Esophagus (tissue), 2 donors: ENCODE measurements around the gene NECTIN1. TPM values are rescaled to one million over a fixed set of nuclear protein-coding genes. Genes with fewer than 3 reads are reported as not detected.

Experiments
- H3K27ac ChIP-seq, 2 donors: one replicate each; pipeline ENCODE4 v1.5.1; 2013; ENCODE audit warnings: low read depth in 2 of 2, mild to moderate bottlenecking in 2 of 2, inconsistent platforms in 1 of 2, low read length in 1 of 2, moderate library complexity in 1 of 2
- H3K27me3 ChIP-seq, 2 donors: one replicate each; pipeline ENCODE4 v1.6.1; 2013; ENCODE audit warnings: low read length in 2 of 2, control low read depth in 1 of 2, mild to moderate bottlenecking in 1 of 2; ENCODE audit not compliant: insufficient read depth in 2 of 2, control insufficient read depth in 1 of 2
- H3K36me3 ChIP-seq, 2 donors: one replicate each; pipeline ENCODE4 v1.6.1; 2013; ENCODE audit warnings: low read length in 1 of 2; ENCODE audit not compliant: control insufficient read depth in 2 of 2, insufficient read depth in 2 of 2
- H3K4me1 ChIP-seq, 2 donors: one replicate each; pipeline ENCODE4 v1.6.1; 2013; ENCODE audit warnings: low read length in 1 of 2; ENCODE audit not compliant: control insufficient read depth in 2 of 2, insufficient read depth in 2 of 2
- H3K4me3 ChIP-seq, 2 donors: one replicate each; pipeline ENCODE4 v1.5.1; 2013; ENCODE audit warnings: low read length in 2 of 2, mild to moderate bottlenecking in 2 of 2, low read depth in 1 of 2, moderate library complexity in 1 of 2
- H3K9me3 ChIP-seq, 2 donors: one replicate each; pipeline ENCODE4 v1.6.1; 2013; ENCODE audit warnings: mild to moderate bottlenecking in 2 of 2, low read depth in 1 of 2, low read length in 1 of 2, moderate library complexity in 1 of 2; ENCODE audit not compliant: control insufficient read depth in 2 of 2, insufficient read depth in 1 of 2
- WGBS, 2 donors: extraction: QIAGEN DNeasy Blood & Tissue Kit; methylation state at CpG; one replicate each; pipeline ENCODE4 v1.1.7; 2013; 5-methylcytosine and 5-hydroxymethylcytosine counted together
- polyA plus RNA-seq, 2 donors: library from polyadenylated mRNA; stranded (reverse); fragments of 200-250 nt; gene quantifications; one replicate each; pipeline ENCODE4 v1.2.3, GENCODE V29; 2013
- donor health status: healthy with polysubstance abuse.
- donor health status: Bipolar disorder and iron deficiency.

The NECTIN1 gene
- polyA plus RNA-seq, 2 donors = 79.6 to 89.9 TPM

DNA sequence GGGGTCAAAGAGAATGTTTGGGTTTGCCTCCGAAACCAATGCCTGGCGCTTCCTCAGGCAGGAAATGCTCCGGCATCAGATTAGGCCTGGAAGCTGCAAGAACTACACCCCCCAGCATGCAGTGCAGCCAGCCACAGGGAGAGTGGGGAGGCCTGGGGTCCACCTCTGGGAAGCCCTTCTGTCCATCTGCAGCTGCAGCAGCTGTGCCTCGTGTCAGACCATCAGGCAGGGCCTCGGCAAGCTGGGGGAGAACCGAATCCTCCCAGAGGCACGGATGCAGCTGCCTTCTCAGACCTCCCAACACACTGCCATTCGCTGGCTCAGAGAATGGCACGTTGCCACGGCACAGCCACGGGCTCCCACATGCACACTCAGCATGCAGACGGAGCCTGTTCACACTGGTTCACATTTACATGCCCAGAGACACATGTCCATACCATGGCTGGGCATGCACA lies 57.4 kb downstream of the NECTIN1 start:
- H3K9me3 ChIP-seq = peaks cover 0 to 4% of the 10 kb centered on the region in 2 donors
- 35 to 40% methylated on average over 12 of the region's 12 CpGs for WGBS, 2 donors
- H3K36me3 ChIP-seq = peaks cover 10 to 56% of the 10 kb centered on the region in 2 donors
- H3K27ac ChIP-seq = peak overlapping the region; percentile 46 to 77
- H3K27me3 ChIP-seq = no peaks in the 10 kb centered on the region
- H3K4me1 ChIP-seq = peaks cover 8 to 37% of the 10 kb centered on the region in 2 donors
- no peak overlapping the region for H3K4me3 ChIP-seq

DNA sequence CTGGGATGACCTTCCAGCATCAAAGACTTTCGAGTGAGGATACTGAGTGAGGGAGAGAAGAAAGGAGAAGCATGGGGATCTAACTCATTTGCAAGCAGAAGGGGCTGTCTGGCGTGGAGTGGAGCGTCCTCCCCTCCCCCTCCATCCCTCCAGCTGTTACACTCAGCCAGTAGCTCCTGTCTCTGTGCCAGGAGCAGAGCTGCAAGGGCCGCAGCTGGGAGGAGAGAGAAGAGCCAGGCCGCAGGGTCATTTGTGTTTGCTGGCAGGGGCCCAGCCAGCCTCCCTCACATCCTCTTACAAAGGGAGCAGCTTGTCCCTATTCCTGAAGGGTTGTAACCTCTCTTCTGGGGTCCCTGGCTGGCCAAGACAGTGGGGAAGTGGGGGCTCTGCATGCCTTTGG lies 57.9 kb downstream of the NECTIN1 start:
- H3K36me3 ChIP-seq = peaks cover 5 to 53% of the 10 kb centered on the region in 2 donors
- peaks cover 7 to 36% of the 10 kb centered on the region in 2 donors for H3K4me1 ChIP-seq
- peaks cover 0 to 4% of the 10 kb centered on the region in 2 donors for H3K9me3 ChIP-seq
- no peak overlapping the region for H3K4me3 ChIP-seq
- H3K27ac ChIP-seq = peak overlapping the region; percentile 40 to 77
- H3K27me3 ChIP-seq = no peaks in the 10 kb centered on the region
- 38 to 55% methylated on average over 4 to 5 of the region's 5 CpGs for WGBS, 2 donors

DNA sequence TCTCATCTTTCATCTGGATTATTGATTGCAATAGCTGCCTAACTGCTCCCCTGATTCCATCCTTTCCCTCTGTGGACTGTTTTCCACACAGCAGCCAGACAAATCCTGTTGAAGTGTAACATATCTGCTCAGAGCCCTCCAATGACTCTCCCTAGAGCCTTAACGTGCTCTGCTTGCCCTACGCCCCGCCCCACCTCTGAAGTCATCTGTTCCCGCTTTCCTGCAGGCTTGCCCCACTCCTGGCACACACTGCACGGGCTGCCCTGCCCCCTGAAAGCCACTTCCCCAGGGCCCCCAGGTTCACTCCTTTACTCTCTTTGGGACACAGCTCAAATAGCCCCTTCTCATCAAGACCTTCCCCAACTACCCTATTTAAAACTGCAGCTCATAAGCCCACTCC lies 59.5 kb downstream of the NECTIN1 start:
- Histone ChIP-seq H3K27me3 (no peaks in the 10 kb centered on the region), H3K4me3 (no peak overlapping the region), H3K36me3 (peaks cover 0 to 55% of the 10 kb centered on the region in 2 donors), H3K4me1 (peaks cover 7 to 36% of the 10 kb centered on the region in 2 donors), H3K27ac (peak overlapping the region in 1 of 2 donors; percentile 63), H3K9me3 (peaks cover 0 to 4% of the 10 kb centered on the region in 2 donors)
- WGBS, 2 donors = 58 to 68% methylated on average over 5 of the region's 5 CpGs

DNA sequence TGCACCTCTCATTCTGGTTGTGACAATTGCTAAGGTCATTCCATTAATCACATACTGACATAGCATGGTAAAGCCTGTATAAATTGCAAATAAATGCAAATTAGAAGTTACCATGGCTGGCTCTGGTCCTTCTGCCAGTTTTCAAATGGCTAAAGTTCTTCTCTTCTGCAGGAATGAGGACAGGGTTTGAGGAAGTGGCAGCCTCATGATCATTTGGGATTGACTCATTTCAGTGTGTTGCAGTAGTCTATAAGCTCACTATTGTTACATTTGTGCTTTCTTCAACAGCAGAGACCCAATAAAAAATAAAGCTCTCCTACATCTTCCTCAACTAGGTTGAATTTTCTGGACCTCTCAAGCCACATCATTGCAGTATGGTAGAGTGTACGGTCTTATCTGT lies 60.3 kb downstream of the NECTIN1 start:
- peaks cover 0 to 53% of the 10 kb centered on the region in 2 donors for H3K36me3 ChIP-seq
- peaks cover 0 to 4% of the 10 kb centered on the region in 2 donors for H3K9me3 ChIP-seq
- H3K4me1 ChIP-seq = peaks cover 7 to 32% of the 10 kb centered on the region in 2 donors
- 81 to 89% methylated on average over 1 of the region's 1 CpG for WGBS, 2 donors
- no peak overlapping the region for H3K27ac ChIP-seq
- no peak overlapping the region for H3K4me3 ChIP-seq
- no peaks in the 10 kb centered on the region for H3K27me3 ChIP-seq

DNA sequence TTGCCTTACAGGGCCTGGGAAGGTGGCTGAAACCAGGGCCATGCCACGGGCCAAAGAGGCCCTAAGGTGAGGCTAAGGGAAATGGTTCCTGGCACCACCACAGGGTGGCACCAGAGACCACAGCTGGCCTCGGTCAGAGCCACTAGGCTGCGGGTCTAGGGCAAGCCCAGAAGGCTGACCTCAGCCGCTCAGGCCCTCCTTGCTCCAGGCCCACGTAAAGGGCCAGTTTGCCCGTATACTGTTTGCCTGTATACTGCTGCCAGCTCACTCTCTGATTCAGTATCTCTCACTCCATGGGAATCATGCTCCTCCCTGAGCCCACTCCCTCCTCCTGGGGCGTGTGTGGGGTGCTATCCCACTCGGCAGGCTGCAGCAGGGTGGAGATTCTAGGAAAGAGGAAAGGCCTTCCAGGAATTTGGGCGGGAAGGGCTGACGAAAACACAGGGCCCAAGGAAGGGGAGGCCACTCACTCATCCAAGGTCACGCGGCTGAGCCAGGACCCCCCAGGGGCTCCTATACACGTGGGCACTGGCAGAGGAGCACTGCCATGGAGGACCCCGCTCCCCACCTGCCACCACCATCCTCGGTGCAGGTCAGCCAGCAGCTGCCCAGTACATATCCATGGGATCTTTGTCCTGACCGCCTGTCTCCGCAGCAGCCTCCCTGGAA lies 62.4 kb downstream of the NECTIN1 start:
- Histone ChIP-seq H3K27me3 (no peaks in the 10 kb centered on the region), H3K4me1 (peaks cover 4 to 12% of the 10 kb centered on the region in 2 donors), H3K27ac (peak overlapping the region; percentile 5 to 85), H3K4me3 (no peak overlapping the region), H3K9me3 (no peaks in the 10 kb centered on the region), H3K36me3 (peaks cover 0 to 49% of the 10 kb centered on the region in 2 donors)
- 39 to 49% methylated on average over 15 to 17 of the region's 17 CpGs for WGBS, 2 donors

DNA sequence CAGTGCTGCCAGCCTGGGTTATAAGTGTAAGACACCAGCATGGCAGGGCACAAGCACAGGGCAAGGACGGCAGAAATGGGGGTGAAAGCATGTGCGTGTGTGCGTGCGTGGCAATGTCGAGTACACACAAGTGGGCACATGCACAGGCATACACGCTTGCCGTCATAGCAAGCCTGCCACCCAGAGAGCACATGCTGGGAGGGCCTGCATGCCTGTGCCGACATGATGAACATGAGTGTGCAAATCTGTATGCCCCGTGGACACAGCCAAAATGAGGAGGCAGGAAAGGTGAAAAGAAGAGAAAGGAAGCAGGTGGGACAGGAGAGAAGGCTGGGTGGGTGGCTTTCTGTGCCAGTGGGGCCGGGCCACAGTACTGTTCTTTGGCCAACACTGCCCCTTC lies 62.9 kb downstream of the NECTIN1 start:
- Histone ChIP-seq H3K4me3 (no peak overlapping the region), H3K27me3 (no peaks in the 10 kb centered on the region), H3K9me3 (no peaks in the 10 kb centered on the region), H3K27ac (peak overlapping the region; percentile 5 to 85), H3K36me3 (peaks cover 0 to 51% of the 10 kb centered on the region in 2 donors), H3K4me1 (peaks cover 4 to 9% of the 10 kb centered on the region in 2 donors)
- WGBS, 2 donors = 54 to 64% methylated on average over 10 of the region's 10 CpGs

DNA sequence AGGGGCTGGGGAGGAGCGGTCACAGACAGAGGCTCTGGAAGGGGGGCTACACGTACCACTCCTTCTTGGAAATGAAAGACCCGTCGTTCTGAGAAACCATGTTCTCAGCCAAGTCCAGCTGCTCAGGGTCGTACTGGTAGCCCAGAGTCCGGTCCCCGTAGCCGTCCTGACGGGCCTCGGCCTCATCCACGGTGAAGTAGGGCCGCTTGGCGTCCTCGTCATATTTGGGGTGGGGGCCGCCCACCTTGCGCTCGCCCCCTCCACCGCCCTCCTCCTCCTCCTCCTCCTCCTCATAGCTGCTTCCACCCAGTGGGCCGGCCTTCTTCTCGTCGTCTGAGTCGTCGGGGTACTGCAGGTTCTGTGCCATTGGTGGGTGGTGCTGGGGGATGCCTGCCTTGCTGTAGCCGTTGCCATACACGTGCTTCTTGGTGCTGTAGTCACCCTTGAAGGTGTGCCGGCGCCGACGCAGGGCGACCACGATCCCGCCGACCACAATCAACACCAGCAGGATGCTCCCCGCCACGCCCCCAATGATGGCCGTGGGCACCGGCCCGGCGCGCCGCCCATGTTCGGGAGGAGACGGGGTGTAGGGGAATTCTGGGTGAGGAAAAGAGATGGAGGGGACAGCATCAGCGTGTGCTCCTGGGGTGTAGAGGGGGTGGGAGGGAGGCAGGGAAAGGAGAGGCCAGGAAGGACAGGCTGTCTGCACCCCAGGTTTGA lies 64.1 kb downstream of the NECTIN1 start:
- peaks cover 0 to 51% of the 10 kb centered on the region in 2 donors for H3K36me3 ChIP-seq
- no peaks in the 10 kb centered on the region for H3K9me3 ChIP-seq
- no peaks in the 10 kb centered on the region for H3K27me3 ChIP-seq
- no peak overlapping the region for H3K4me3 ChIP-seq
- WGBS, 2 donors = 91 to 92% methylated on average over 44 of the region's 44 CpGs
- no peak overlapping the region for H3K27ac ChIP-seq
- H3K4me1 ChIP-seq = peaks cover 4 to 7% of the 10 kb centered on the region in 2 donors

DNA sequence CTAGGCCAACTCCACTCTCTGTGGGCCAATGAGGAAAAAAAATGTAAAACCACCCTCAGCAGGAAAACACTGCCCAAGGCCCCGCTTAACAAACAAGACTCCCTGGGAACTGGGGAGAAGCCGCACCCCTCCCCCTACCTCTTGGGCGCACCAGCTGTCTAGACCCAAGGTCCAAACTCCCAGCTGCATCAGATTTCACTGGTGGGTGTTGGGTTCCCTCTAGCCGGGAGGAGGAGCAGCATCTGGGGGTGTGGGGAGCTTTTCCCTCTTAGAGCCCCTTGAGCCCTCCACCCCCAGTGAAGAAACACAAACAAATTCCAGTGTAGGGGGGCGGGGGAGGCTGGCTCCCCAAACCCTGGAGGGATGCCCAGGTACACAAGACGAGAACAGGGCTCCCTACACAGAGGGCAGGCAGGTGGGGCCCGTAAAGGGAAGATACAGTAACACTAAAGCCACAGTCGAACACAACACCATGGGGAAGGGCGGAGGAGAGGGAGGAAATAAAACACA lies 64.9 kb downstream of the NECTIN1 start:
- Histone ChIP-seq H3K4me1 (peaks cover 4 to 7% of the 10 kb centered on the region in 2 donors), H3K4me3 (no peak overlapping the region), H3K9me3 (no peaks in the 10 kb centered on the region), H3K27me3 (no peaks in the 10 kb centered on the region), H3K27ac (no peak overlapping the region), H3K36me3 (peaks cover 0 to 51% of the 10 kb centered on the region in 2 donors)
- WGBS, 2 donors = 64 to 79% methylated on average over 9 of the region's 9 CpGs

DNA sequence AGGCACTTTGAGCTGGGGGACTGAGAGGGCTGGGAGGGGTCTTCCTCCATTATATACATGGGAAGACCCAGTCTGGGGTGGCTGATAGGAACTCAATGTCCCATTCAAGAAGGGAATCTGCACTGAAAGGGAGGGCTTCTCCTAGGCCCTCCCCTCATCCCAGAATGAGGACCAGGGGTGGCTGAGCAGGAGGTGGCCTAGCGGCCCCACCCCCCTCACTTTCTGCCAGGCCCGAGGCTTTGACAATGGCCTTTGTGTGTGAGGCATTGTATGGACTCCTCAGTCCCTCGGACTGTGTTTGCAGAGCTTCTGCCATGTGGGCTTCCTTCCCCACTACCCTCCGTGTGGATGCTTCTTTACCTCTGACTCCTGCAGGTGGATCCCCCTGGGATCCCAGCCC lies 65.7 kb downstream of the NECTIN1 start:
- Histone ChIP-seq H3K27ac (no peak overlapping the region), H3K4me3 (no peak overlapping the region), H3K9me3 (no peaks in the 10 kb centered on the region), H3K36me3 (peaks cover 0 to 47% of the 10 kb centered on the region in 2 donors), H3K27me3 (no peaks in the 10 kb centered on the region), H3K4me1 (peaks cover 4 to 7% of the 10 kb centered on the region in 2 donors)
- WGBS, 2 donors = 76 to 83% methylated on average over 4 of the region's 4 CpGs
